Measurements from ENCODE around the gene P3H2.

The P3H2 gene

DNA sequence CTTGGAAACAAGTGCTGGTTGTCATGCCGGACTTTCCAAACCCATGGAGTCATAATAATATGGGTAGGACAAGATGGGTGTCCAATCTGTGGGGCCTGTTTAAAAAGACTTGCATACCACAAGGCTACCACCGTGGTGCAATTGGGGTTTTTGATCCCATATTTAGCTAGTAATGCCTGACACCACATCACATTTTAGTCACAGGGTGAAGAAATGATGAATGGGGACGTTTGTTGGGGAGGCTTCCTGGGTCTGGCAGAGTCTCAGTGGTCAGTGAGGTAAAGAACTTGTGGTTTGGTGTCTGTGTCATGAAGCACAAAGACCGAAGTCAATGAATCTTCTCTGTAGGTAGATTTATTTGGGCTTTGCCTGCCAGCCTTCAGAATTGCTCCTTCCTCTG, 31.0 kb downstream of the P3H2 start:
- TF ChIP-seq, protein P1, sequence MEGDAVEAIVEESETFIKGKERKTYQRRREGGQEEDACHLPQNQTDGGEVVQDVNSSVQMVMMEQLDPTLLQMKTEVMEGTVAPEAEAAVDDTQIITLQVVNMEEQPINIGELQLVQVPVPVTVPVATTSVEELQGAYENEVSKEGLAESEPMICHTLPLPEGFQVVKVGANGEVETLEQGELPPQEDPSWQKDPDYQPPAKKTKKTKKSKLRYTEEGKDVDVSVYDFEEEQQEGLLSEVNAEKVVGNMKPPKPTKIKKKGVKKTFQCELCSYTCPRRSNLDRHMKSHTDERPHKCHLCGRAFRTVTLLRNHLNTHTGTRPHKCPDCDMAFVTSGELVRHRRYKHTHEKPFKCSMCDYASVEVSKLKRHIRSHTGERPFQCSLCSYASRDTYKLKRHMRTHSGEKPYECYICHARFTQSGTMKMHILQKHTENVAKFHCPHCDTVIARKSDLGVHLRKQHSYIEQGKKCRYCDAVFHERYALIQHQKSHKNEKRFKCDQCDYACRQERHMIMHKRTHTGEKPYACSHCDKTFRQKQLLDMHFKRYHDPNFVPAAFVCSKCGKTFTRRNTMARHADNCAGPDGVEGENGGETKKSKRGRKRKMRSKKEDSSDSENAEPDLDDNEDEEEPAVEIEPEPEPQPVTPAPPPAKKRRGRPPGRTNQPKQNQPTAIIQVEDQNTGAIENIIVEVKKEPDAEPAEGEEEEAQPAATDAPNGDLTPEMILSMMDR (IDR thresholded peaks at IDR 0.05; ENCODE audit: borderline replicate concordance, extremely low read depth, low read length, poor library complexity, severe bottlenecking): no peak
- TF ChIP-seq EZH2 (IDR thresholded peaks at IDR 0.05; ENCODE audit: borderline replicate concordance, low read depth, low read length, severe bottlenecking): no peak
- ATAC-seq (ENCODE audit: insufficient read depth, low read depth) (no peak), DNase-seq (no peak)
- Histone ChIP-seq H3K27ac (ENCODE audit: low read length) (no peak overlapping the region), H3K4me1 (ENCODE audit: insufficient read depth, low read length) (no peaks in the 10 kb centered on the region), H3K4me3 (ENCODE audit: low read depth in 1 of 2, low read length in 2 of 2) (no peak overlapping the region), H3K4me2 (ENCODE audit: insufficient read depth, low read length) (no peak overlapping the region), H3K9ac (ENCODE audit: low read depth, low read length) (no peak overlapping the region), H4K20me1 (ENCODE audit: insufficient read depth, low read length) (no peaks in the 10 kb centered on the region), H3K27me3 (ENCODE audit: insufficient read depth, low read length, poor library complexity) (no peaks in the 10 kb centered on the region), H3K36me3 (ENCODE audit: insufficient read depth, low read length) (no peaks in the 10 kb centered on the region), H3K79me2 (ENCODE audit: insufficient read depth, low read length) (no peaks in the 10 kb centered on the region), H3K9me3 (ENCODE audit: insufficient read depth, low read length, severe bottlenecking) (no peaks in the 10 kb centered on the region), H2AFZ (ENCODE audit: low read depth, low read length) (no peak overlapping the region)

DNA sequence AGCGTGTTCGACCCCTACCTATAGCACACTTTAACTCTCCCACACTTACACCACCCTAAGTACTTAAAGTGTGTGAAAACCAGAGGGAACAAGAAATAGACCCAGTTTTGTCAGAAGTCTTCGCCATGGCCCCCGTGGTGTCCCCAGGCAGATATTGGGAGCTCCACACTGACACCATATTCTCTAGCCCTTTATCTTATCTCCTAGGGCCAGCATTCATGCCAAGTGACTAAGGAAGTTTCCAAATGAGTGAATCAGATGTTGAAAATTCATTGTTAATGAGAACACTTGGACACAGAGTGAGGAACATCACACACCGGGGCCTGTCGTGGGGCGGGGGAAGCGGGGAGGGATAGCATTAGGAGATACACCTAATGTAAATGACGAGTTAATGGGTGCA, 31.8 kb downstream of the P3H2 start:
- no peaks in the 10 kb centered on the region for H3K27me3 ChIP-seq (ENCODE audit: insufficient read depth, low read length, poor library complexity)
- no peaks in the 10 kb centered on the region for H4K20me1 ChIP-seq (ENCODE audit: insufficient read depth, low read length)
- TF ChIP-seq, protein P1 (IDR thresholded peaks at IDR 0.05; ENCODE audit: borderline replicate concordance, extremely low read depth, low read length, poor library complexity, severe bottlenecking): no peak
- TF ChIP-seq EZH2 (IDR thresholded peaks at IDR 0.05; ENCODE audit: borderline replicate concordance, low read depth, low read length, severe bottlenecking): no peak
- no peak overlapping the region for H3K27ac ChIP-seq (ENCODE audit: low read length)
- H3K4me2 ChIP-seq (ENCODE audit: insufficient read depth, low read length): no peak overlapping the region
- H3K9ac ChIP-seq (ENCODE audit: low read depth, low read length): no peak overlapping the region
- H3K36me3 ChIP-seq (ENCODE audit: insufficient read depth, low read length): no peaks in the 10 kb centered on the region
- no peak overlapping the region for H3K4me3 ChIP-seq (ENCODE audit: low read depth in 1 of 2, low read length in 2 of 2)
- no peaks in the 10 kb centered on the region for H3K79me2 ChIP-seq (ENCODE audit: insufficient read depth, low read length)
- no peaks in the 10 kb centered on the region for H3K4me1 ChIP-seq (ENCODE audit: insufficient read depth, low read length)
- DNase-seq: no peak
- no peak for ATAC-seq (ENCODE audit: insufficient read depth, low read depth)
- no peak overlapping the region for H2AFZ ChIP-seq (ENCODE audit: low read depth, low read length)
- H3K9me3 ChIP-seq (ENCODE audit: insufficient read depth, low read length, severe bottlenecking): no peaks in the 10 kb centered on the region

DNA sequence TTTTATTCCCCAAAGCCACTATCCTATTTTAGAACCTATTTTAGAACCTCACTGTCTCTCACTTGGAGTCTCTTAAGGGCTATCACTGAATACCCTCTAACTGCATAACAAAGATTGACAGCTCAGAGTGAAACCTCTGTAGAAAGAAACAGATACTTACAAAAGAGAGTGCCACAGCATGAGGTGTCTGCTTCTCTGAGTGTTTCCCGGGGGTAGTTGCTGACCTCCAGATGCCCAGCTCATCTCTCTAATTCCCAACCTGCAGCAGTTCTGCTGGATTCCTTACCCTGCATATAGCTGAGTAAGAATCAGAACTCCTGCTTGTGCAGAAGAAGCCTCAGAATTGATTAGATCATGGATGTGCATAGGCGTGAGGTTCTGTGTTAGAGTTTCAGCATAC, 34.5 kb downstream of the P3H2 start:
- H3K36me3 ChIP-seq (ENCODE audit: insufficient read depth, low read length): no peaks in the 10 kb centered on the region
- DNase-seq (no peak), ATAC-seq (ENCODE audit: insufficient read depth, low read depth) (no peak)
- no peaks in the 10 kb centered on the region for H3K79me2 ChIP-seq (ENCODE audit: insufficient read depth, low read length)
- no peak overlapping the region for H3K4me2 ChIP-seq (ENCODE audit: insufficient read depth, low read length)
- H4K20me1 ChIP-seq (ENCODE audit: insufficient read depth, low read length): no peaks in the 10 kb centered on the region
- H3K4me1 ChIP-seq (ENCODE audit: insufficient read depth, low read length): no peaks in the 10 kb centered on the region
- no peaks in the 10 kb centered on the region for H3K27me3 ChIP-seq (ENCODE audit: insufficient read depth, low read length, poor library complexity)
- no peak overlapping the region for H3K4me3 ChIP-seq (ENCODE audit: low read depth in 1 of 2, low read length in 2 of 2)
- no peak overlapping the region for H2AFZ ChIP-seq (ENCODE audit: low read depth, low read length)
- no peaks in the 10 kb centered on the region for H3K9me3 ChIP-seq (ENCODE audit: insufficient read depth, low read length, severe bottlenecking)
- TF ChIP-seq EZH2 (IDR thresholded peaks at IDR 0.05; ENCODE audit: borderline replicate concordance, low read depth, low read length, severe bottlenecking): no peak
- TF ChIP-seq, protein P1 (IDR thresholded peaks at IDR 0.05; ENCODE audit: borderline replicate concordance, extremely low read depth, low read length, poor library complexity, severe bottlenecking): no peak
- H3K9ac ChIP-seq (ENCODE audit: low read depth, low read length): no peak overlapping the region
- H3K27ac ChIP-seq (ENCODE audit: low read length): no peak overlapping the region

DNA sequence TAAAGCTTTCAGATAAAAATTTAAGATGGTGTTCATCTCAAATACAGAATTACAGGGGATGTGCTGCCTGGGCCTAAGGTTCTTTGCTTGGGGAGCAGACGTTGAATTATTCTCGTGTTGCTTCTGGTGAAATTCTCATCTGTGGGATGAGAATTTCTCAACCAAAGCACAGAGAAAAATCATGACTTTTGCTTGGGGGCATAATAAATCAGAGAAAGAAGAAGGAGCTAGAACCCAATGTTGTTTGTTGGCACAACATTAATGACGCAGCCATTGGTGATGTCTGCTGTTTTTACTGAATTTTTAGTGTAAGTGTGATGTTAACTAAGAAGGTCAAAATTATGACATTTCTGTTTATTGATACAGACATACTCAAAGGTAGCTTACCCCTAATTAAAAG, 35.7 kb downstream of the P3H2 start:
- Histone ChIP-seq H3K4me2 (ENCODE audit: insufficient read depth, low read length) (no peak overlapping the region), H3K27ac (ENCODE audit: low read length) (no peak overlapping the region), H3K4me3 (ENCODE audit: low read depth in 1 of 2, low read length in 2 of 2) (no peak overlapping the region), H2AFZ (ENCODE audit: low read depth, low read length) (no peak overlapping the region), H4K20me1 (ENCODE audit: insufficient read depth, low read length) (no peaks in the 10 kb centered on the region), H3K79me2 (ENCODE audit: insufficient read depth, low read length) (no peaks in the 10 kb centered on the region), H3K27me3 (ENCODE audit: insufficient read depth, low read length, poor library complexity) (no peaks in the 10 kb centered on the region), H3K9ac (ENCODE audit: low read depth, low read length) (no peak overlapping the region), H3K4me1 (ENCODE audit: insufficient read depth, low read length) (no peaks in the 10 kb centered on the region), H3K9me3 (ENCODE audit: insufficient read depth, low read length, severe bottlenecking) (no peaks in the 10 kb centered on the region), H3K36me3 (ENCODE audit: insufficient read depth, low read length) (no peaks in the 10 kb centered on the region)
- no peak for ATAC-seq (ENCODE audit: insufficient read depth, low read depth)
- TF ChIP-seq, protein P1 (IDR thresholded peaks at IDR 0.05; ENCODE audit: borderline replicate concordance, extremely low read depth, low read length, poor library complexity, severe bottlenecking): no peak
- TF ChIP-seq EZH2 (IDR thresholded peaks at IDR 0.05; ENCODE audit: borderline replicate concordance, low read depth, low read length, severe bottlenecking): no peak
- DNase-seq: no peak
